WTC11 (cell line): ENCODE measurements around the gene STK32C.
"Not testable (repeated sequence)": the region's sequence is repeated elsewhere in the genome, so short reads cannot be mapped to it uniquely, and the experiment has no call there.

Experiments used
- ELF4 ChIP-seq: sonication (generic); formaldehyde crosslinking; IDR thresholded peaks from 2 replicates; pipeline ENCODE4 v1.8.1; 2022; ENCODE audit warnings: low read depth, mild to moderate bottlenecking, moderate library complexity, missing genetic modification reagents
- NFE2L1 ChIP-seq: sonication (generic); formaldehyde crosslinking; IDR thresholded peaks from 2 replicates; pipeline ENCODE4 v1.8.1; 2023; ENCODE audit warnings: missing genetic modification reagents
- NFYB ChIP-seq: sonication (generic); formaldehyde crosslinking; conservative IDR thresholded peaks from 2 replicates; pipeline ENCODE4 v1.8.0; 2022; ENCODE audit warnings: low read depth, missing genetic modification reagents
- NR3C1 ChIP-seq: sonication (generic); formaldehyde crosslinking; conservative IDR thresholded peaks from 2 replicates; pipeline ENCODE4 v1.8.1; 2023; ENCODE audit warnings: low read depth, mild to moderate bottlenecking, missing genetic modification reagents
- SP1 ChIP-seq: sonication (generic); formaldehyde crosslinking; conservative IDR thresholded peaks from 2 replicates; pipeline ENCODE4 v1.8.1; 2022; ENCODE audit warnings: missing genetic modification reagents
- TF ChIP-seq, protein P1 (sequence below): fragments of 200-600 bp; IDR thresholded peaks from 2 replicates; pipeline ENCODE4 v1.8.0; 2022; ENCODE audit warnings: antibody characterized with exemption
- TF ChIP-seq, protein P2 (sequence below): fragments of 250-450 bp; sonication (Bioruptor Pico); IDR thresholded peaks from 2 replicates; pipeline ENCODE4 v1.9.0; 2021; ENCODE audit warnings: mild to moderate bottlenecking
- TF ChIP-seq, protein P3 (sequence below): sonication (generic); formaldehyde crosslinking; IDR thresholded peaks from 2 replicates; pipeline ENCODE4 v1.8.1; 2023; ENCODE audit warnings: mild to moderate bottlenecking, missing genetic modification reagents, moderate library complexity
- TF ChIP-seq, protein P4 (sequence below): sonication (generic); formaldehyde crosslinking; IDR thresholded peaks from 2 replicates; pipeline ENCODE4 v1.8.0; 2022; ENCODE audit warnings: mild to moderate bottlenecking, missing genetic modification reagents

DNA sequence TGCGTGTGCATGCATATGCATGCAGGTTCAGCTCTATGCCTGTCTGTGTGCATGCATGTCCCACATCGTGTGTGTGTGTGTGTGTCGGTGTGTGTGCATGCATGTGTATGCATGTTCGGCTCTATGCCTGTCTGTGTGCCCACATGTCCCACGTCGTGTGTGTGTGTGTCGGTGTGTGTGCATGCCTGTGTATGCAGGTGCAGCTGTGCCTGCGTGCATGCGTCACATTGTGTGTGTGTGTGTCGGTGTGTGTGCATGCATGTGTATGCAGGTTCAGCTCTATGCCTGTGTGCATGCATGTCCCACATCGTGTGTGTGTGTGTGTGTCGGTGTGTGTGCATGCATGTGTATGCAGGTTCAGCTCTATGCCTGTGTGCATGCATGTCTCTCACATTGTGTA lies 39.8 kb downstream of the STK32C start:
- TF ChIP-seq, protein P1, sequence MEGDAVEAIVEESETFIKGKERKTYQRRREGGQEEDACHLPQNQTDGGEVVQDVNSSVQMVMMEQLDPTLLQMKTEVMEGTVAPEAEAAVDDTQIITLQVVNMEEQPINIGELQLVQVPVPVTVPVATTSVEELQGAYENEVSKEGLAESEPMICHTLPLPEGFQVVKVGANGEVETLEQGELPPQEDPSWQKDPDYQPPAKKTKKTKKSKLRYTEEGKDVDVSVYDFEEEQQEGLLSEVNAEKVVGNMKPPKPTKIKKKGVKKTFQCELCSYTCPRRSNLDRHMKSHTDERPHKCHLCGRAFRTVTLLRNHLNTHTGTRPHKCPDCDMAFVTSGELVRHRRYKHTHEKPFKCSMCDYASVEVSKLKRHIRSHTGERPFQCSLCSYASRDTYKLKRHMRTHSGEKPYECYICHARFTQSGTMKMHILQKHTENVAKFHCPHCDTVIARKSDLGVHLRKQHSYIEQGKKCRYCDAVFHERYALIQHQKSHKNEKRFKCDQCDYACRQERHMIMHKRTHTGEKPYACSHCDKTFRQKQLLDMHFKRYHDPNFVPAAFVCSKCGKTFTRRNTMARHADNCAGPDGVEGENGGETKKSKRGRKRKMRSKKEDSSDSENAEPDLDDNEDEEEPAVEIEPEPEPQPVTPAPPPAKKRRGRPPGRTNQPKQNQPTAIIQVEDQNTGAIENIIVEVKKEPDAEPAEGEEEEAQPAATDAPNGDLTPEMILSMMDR, result not testable (repeated sequence)
- TF ChIP-seq, protein P2, sequence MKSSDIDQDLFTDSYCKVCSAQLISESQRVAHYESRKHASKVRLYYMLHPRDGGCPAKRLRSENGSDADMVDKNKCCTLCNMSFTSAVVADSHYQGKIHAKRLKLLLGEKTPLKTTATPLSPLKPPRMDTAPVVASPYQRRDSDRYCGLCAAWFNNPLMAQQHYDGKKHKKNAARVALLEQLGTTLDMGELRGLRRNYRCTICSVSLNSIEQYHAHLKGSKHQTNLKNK (CRISPR knock-in tag), result not testable (repeated sequence)
- TF ChIP-seq, protein P3, sequence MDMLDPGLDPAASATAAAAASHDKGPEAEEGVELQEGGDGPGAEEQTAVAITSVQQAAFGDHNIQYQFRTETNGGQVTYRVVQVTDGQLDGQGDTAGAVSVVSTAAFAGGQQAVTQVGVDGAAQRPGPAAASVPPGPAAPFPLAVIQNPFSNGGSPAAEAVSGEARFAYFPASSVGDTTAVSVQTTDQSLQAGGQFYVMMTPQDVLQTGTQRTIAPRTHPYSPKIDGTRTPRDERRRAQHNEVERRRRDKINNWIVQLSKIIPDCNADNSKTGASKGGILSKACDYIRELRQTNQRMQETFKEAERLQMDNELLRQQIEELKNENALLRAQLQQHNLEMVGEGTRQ (CRISPR knock-in tag), result not testable (repeated sequence)
- TF ChIP-seq, protein P4, sequence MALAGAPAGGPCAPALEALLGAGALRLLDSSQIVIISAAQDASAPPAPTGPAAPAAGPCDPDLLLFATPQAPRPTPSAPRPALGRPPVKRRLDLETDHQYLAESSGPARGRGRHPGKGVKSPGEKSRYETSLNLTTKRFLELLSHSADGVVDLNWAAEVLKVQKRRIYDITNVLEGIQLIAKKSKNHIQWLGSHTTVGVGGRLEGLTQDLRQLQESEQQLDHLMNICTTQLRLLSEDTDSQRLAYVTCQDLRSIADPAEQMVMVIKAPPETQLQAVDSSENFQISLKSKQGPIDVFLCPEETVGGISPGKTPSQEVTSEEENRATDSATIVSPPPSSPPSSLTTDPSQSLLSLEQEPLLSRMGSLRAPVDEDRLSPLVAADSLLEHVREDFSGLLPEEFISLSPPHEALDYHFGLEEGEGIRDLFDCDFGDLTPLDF, result not testable (repeated sequence)
- not testable (repeated sequence) for TF ChIP-seq ELF4, NFYB, NFE2L1, NR3C1, SP1 (CRISPR knock-in tag)
